Muscle layer of duodenum (tissue), 2 donors: ENCODE results near the gene MORN2.

Experiments
- H3K27ac ChIP-seq: one replicate; pipeline ENCODE4 v1.7.0; 2013; ENCODE audit warnings: mild to moderate bottlenecking, low read length
- H3K27me3 ChIP-seq: one replicate; pipeline ENCODE4 v1.7.0; 2013; ENCODE audit warnings: low read depth, mild to moderate bottlenecking, control low read depth, low read length
- H3K36me3 ChIP-seq, 2 donors: one replicate each; pipeline ENCODE4 v1.7.0; 2013; ENCODE audit warnings: low read length in 2 of 2, control low read depth in 1 of 2, mild to moderate bottlenecking in 1 of 2; ENCODE audit not compliant: insufficient read depth in 2 of 2, control insufficient read depth in 1 of 2
- H3K4me1 ChIP-seq, 2 donors: one replicate each; pipeline ENCODE4 v1.7.0; 2013; ENCODE audit warnings: low read length in 2 of 2, mild to moderate bottlenecking in 2 of 2, control low read depth in 1 of 2, moderate library complexity in 1 of 2; ENCODE audit not compliant: insufficient read depth in 2 of 2, control insufficient read depth in 1 of 2
- H3K4me3 ChIP-seq, 2 donors: one replicate each; pipeline ENCODE4 v1.7.0; 2013; ENCODE audit warnings: low read length in 2 of 2, low read depth in 1 of 2, mild to moderate bottlenecking in 1 of 2
- H3K9me3 ChIP-seq, 2 donors: one replicate each; pipeline ENCODE4 v1.7.0; 2013; ENCODE audit warnings: low read length in 2 of 2, control low read depth in 1 of 2, mild to moderate bottlenecking in 1 of 2; ENCODE audit not compliant: control insufficient read depth in 1 of 2
- donor health status: healthy.

Gene MORN2

DNA sequence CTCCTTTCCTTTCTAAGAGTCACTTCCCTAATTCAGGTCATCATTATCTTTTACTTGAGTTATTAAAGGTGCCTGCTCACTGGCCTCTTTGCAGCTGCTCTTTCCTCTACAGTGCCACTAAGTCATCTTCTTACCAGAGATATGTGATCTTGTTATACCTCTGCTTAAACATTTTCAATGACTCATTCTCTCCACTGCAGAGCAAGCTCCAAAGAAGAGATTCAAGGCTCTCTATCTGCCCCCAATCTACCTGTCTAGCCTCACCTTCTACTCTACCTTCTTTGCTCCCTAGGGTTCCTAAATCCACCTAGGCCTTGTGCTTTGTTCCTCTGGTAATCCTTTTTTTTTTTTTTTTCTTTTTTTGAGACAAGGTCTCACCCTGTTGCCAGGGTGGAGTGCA lies 17.0 kb downstream of the MORN2 start:
- no peak overlapping the region for H3K27ac ChIP-seq
- no peak overlapping the region for H3K4me3 ChIP-seq
- no peaks in the 10 kb centered on the region for H3K27me3 ChIP-seq
- no peaks in the 10 kb centered on the region for H3K9me3 ChIP-seq
- no peaks in the 10 kb centered on the region for H3K4me1 ChIP-seq
- no peaks in the 10 kb centered on the region for H3K36me3 ChIP-seq

DNA sequence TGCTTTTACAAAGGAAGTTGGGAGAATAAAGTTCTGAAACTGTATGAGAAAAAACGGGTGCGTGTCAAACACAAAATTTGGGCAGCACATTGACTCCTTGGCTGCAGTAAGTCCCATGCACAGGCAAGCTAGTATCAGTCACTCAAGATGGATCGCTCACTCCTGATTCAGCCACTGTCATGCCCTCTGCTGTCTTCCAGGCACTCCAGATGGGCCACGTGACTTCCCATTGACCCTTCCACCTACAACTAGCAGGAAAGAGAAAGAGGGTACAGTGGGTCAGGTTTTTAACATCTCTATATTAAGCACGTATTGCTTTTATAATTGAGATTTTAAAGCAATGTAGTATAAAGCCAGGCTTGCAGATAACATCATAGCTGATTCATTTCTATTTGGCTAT lies 22.5 kb downstream of the MORN2 start:
- H3K27me3 ChIP-seq = no peaks in the 10 kb centered on the region
- no peaks in the 10 kb centered on the region for H3K36me3 ChIP-seq
- no peak overlapping the region for H3K27ac ChIP-seq
- no peaks in the 10 kb centered on the region for H3K9me3 ChIP-seq
- no peak overlapping the region for H3K4me3 ChIP-seq
- no peaks in the 10 kb centered on the region for H3K4me1 ChIP-seq

DNA sequence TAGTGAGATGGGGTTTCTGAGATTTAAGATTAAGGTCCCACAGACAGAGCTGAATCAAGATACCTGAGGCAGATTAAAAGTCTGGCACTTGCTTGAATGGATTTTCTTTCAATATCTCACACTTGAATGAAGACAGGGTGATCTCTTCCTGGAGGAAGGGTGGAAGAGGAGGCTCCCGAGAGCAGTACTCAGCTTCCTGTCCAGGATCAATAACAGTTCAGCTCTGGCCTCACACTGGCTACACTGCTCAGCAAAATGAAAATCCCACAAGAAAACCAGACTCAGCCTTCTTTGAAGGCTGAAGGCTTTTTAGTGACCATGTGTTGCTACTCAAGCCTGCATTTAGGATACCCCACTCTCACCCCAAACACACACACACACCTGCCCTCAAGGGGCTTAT lies 24.9 kb downstream of the MORN2 start:
- no peaks in the 10 kb centered on the region for H3K9me3 ChIP-seq
- H3K4me3 ChIP-seq = no peak overlapping the region
- H3K4me1 ChIP-seq = no peaks in the 10 kb centered on the region
- H3K36me3 ChIP-seq = no peaks in the 10 kb centered on the region
- H3K27me3 ChIP-seq = no peaks in the 10 kb centered on the region
- H3K27ac ChIP-seq = no peak overlapping the region

DNA sequence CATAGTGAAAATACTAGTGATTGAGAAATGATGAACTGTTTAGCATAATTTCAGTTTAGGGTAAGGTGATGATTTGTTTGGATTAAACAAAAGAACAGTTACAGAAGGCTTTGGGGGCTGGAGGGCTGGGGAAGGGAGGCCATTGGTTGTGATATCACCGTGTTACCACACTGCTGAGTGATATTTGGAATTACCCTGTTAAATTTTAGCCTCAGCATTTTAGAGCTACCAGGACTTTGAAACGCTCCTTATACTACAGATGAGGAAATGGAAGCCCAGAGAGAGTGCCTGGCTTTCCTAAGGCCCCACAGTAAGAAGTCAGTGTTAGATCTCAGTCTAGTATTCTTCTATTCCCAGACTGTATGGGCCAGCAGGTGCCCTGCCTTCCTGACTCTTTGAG lies 29.5 kb downstream of the MORN2 start:
- no peak overlapping the region for H3K4me3 ChIP-seq
- H3K9me3 ChIP-seq = no peaks in the 10 kb centered on the region
- no peaks in the 10 kb centered on the region for H3K4me1 ChIP-seq
- H3K36me3 ChIP-seq = no peaks in the 10 kb centered on the region
- no peaks in the 10 kb centered on the region for H3K27me3 ChIP-seq
- no peak overlapping the region for H3K27ac ChIP-seq

DNA sequence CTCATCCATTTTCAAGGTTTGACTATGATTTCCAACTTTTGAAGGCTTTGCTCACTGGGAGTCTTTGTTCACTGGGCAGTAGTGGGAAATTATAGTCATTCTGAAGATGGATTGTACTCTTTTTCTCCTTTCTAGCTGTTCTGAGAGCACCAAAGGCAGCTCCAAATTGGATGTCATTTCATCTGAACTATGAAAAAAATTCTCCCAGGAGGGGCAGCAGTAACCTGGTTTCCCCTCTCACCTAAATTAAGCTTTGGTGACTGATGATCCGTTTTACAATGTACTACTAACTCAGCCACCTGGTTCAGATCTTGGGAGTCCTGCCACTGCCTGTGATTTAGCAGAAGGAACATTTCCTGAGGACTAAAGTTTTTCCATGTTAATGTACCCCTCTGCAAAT lies 31.5 kb downstream of the MORN2 start:
- Histone ChIP-seq H3K36me3 (no peaks in the 10 kb centered on the region), H3K4me3 (no peak overlapping the region), H3K9me3 (no peaks in the 10 kb centered on the region), H3K27ac (no peak overlapping the region), H3K4me1 (no peaks in the 10 kb centered on the region), H3K27me3 (no peaks in the 10 kb centered on the region)

DNA sequence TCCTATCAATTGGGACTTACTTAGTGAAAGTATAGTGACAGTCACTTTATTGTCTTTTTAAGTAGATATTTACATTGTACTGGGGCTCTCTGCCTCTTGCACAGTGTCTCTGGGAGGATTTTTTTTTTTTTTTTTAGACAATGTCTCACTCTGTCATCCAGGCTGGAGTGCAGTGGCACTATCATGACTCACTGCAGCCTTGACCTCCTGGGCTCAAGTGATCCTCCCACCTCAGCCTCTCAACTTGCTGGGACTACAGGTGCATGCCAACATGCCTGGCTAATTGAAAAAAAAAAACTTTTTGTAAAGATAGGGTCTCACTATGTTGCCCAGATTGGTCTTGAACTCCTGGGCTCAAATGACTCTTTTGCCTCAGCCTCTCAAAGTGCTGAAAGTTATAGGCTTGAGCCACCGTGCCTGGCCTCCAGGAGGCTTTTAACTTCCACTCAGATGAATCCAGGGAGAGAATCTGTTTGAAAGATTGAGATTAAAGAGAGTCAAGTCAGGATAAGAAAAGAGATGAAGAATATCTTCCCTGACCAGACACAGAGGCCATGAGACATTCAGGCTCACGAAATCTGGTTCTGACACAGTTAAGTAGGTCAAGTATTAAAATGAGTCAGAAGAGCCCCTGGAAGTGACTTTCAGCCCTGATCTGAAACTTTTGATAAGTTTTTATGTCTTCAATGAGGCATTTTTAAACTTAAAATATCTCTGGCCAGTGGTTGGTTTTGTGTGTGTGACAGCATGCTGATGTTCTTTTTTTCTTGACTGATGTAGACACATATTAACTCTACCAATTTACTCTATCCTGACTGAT lies 32.2 kb downstream of the MORN2 start:
- H3K27ac ChIP-seq = no peak overlapping the region
- H3K4me1 ChIP-seq = no peaks in the 10 kb centered on the region
- H3K27me3 ChIP-seq = no peaks in the 10 kb centered on the region
- H3K9me3 ChIP-seq = no peaks in the 10 kb centered on the region
- H3K4me3 ChIP-seq = no peak overlapping the region
- H3K36me3 ChIP-seq = no peaks in the 10 kb centered on the region

DNA sequence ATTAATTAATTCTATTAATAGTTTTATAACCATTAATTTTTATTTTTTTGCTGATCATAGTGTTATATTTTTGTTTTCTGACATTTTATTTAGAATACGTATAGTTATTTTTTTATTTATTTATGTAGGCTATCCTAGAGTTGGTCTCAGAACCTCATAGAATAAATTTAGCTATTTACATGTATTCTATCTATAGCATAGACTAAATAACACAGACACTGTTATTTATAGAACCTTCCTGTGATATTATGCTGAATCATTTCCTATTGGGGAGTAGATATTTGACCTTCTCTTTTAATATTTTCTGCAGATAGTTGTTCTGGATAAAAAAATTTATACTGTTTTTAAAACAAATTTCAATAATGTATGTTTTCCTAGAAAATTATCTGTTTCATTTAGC lies 34.1 kb downstream of the MORN2 start:
- Histone ChIP-seq H3K4me1 (no peaks in the 10 kb centered on the region), H3K27ac (no peak overlapping the region), H3K4me3 (no peak overlapping the region), H3K27me3 (no peaks in the 10 kb centered on the region), H3K36me3 (no peaks in the 10 kb centered on the region), H3K9me3 (no peaks in the 10 kb centered on the region)

DNA sequence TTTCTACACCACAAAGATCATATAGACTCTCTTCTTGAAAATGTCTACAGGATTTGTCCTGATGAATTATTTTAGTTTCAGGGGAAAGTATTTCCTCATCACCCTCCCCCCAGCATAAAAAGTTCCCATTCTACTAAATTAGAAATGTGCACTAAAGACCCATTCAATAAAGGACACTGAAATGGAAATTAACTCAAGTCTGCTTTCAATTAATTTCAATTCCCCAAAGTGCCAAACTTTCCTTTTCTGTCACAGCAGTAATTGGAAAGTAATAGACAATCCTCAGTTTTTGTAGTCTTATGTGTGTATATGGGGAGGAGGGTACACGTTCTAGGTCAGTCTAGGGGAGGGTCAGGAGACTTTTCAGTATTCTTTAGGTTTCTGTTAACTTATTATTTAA lies 35.4 kb downstream of the MORN2 start:
- H3K27ac ChIP-seq = no peak overlapping the region
- no peaks in the 10 kb centered on the region for H3K9me3 ChIP-seq
- no peaks in the 10 kb centered on the region for H3K36me3 ChIP-seq
- no peaks in the 10 kb centered on the region for H3K27me3 ChIP-seq
- no peaks in the 10 kb centered on the region for H3K4me1 ChIP-seq
- H3K4me3 ChIP-seq = no peak overlapping the region

DNA sequence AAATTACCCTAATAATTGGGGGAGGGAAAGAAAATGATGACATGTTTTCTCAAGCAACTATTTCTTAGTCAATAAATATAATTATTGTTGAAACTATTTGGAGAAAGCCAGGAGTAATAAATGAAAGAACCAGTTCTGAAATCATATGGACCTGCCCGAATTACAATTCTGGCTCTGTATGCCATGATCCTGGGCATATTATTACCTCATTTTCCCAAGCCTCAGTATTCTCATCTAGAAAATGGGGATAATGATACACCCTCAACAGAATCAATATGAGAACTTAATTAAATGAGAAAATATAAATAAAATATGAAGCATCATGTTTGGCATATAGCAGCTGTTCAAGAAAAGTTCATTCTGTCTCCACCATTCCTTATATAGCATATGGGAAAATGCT lies 36.8 kb downstream of the MORN2 start:
- no peaks in the 10 kb centered on the region for H3K36me3 ChIP-seq
- no peak overlapping the region for H3K27ac ChIP-seq
- no peak overlapping the region for H3K4me3 ChIP-seq
- no peaks in the 10 kb centered on the region for H3K4me1 ChIP-seq
- no peaks in the 10 kb centered on the region for H3K9me3 ChIP-seq
- no peaks in the 10 kb centered on the region for H3K27me3 ChIP-seq

DNA sequence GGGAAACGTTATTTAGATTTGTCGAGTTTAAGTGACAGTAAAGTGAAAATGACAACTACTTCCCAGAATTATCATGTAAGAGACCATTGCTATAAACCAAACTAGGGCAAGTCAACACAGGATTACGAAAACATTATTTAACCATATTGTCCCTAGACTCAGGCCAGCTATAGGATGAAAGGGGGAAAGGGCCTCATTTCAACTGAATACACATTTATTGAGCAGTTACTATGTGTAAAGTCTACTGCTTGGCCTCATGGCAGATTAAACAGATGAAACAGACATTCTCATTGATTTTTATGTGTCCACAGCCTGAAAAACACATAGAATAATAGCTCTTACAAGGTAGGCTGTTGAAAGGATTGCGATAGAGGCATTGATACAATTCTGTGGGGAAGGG lies 46.6 kb downstream of the MORN2 start:
- H3K4me3 ChIP-seq = no peak overlapping the region
- no peaks in the 10 kb centered on the region for H3K27me3 ChIP-seq
- H3K36me3 ChIP-seq = peaks cover 0 to 5% of the 10 kb centered on the region in 2 donors
- H3K4me1 ChIP-seq = no peaks in the 10 kb centered on the region
- H3K27ac ChIP-seq = no peak overlapping the region
- no peaks in the 10 kb centered on the region for H3K9me3 ChIP-seq

DNA sequence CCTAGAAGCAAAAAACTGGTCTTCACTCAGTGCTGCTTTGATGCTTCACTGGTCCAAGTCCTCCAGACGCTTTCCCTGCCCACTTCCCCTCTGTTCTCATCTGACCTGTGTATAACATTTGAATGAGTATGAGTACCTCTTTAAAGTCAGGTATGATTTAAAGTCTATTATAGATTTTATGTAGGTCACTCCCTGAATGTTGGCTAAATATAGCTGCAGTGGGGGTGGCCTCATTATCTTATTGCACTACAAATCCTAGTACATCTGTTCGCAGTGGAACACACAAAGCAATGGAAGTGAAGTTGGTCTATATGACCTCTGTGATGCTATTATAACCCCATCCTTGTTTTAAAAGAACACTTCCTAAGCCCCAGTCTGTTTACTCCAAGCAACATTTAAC lies 47.1 kb downstream of the MORN2 start:
- H3K36me3 ChIP-seq = peaks cover 0 to 5% of the 10 kb centered on the region in 2 donors
- H3K27me3 ChIP-seq = no peaks in the 10 kb centered on the region
- H3K4me3 ChIP-seq = no peak overlapping the region
- no peak overlapping the region for H3K27ac ChIP-seq
- no peaks in the 10 kb centered on the region for H3K9me3 ChIP-seq
- H3K4me1 ChIP-seq = no peaks in the 10 kb centered on the region

DNA sequence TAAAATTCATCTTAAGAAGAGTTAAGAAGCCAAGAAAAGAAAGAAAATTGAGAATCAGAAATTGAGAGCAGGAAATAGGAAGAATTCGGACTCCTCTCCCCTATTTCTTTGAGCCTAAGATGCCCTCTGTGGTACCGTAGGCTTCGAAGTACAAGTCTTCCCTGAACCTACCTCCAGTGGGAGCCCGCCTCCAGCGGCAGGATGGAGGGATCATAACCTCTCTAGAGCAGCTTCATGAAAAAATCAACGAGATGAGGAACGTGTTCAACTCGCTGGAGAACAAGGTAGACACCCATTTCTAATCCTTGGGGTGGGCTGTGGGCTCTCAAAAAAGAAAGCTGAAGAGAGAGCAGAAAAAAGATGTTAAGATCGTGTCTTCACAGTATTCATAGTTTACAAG lies 50.2 kb downstream of the MORN2 start:
- Histone ChIP-seq H3K27ac (no peak overlapping the region), H3K4me1 (no peaks in the 10 kb centered on the region), H3K27me3 (no peaks in the 10 kb centered on the region), H3K36me3 (peaks cover 0 to 5% of the 10 kb centered on the region in 2 donors), H3K4me3 (no peak overlapping the region), H3K9me3 (no peaks in the 10 kb centered on the region)
